ENCODE results near the gene DNAJC21. TPM values are rescaled to one million over a fixed set of nuclear protein-coding genes. Genes with fewer than 3 reads are reported as not detected.

DNAJC21 gene
- total and polyA plus RNA-seq, 10 of the 15 experiments (the other 5 are each of a cell fraction or from before 2014, with no cell fraction given): 9.2 to 53.5 (median 23.7) TPM

DNA sequence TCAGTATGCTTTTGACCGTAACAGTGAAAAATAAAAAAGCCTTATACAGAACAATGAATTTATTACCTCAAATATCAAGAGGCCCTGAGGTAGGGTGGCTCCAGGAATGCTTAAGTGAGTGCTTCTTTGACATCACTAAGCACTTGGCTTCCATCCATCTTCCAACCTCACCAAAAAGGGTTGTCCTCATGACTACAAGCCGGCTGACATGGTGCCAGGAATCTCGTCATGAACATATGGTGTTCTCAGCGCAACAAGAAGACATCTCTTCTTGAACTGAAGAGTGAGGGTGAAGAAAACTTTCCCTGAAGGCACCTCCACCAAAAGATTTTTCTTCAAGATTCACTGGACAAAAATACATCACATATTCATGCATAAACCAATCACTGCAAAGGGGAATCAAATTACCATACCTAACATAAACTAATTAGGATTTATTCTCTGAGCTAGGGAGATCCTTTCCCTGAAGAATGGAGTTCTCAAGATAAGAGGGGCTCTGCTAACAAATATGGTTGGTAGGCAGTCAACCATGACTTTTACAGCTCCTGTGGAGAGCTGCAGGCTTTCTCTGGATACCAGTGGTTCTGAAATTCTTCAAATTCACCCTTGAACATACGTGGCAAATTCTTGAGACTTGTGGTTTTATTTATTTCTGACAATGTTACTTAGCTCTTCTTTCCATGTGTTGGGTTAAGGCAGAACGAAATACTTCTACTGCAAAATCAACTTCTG lies 68.9 kb downstream of the DNAJC21 start:
- no peak overlapping the region for H3K27ac ChIP-seq (ENCODE audit: control insufficient read depth, insufficient read depth)
- no peak overlapping the region for H2AFZ ChIP-seq (ENCODE audit: control insufficient read depth, low read depth, low read length)
- RAD21 ChIA-PET (ENCODE audit: unreplicated experiment): interaction anchor here (6.6 kb wide), 1 partner anchor 40 kb away, joined by 123 read pairs; no protein-coding TSS in a partner anchor
- SMC1A ChIA-PET (ENCODE audit: uncharacterized antibody, unreplicated experiment): interaction anchor here (1.1 kb wide), 1 partner anchor 40 kb away, joined by 5 read pairs; no protein-coding TSS in a partner anchor
- FAIRE-seq (no peak), DNase-seq (ENCODE audit: low read depth, low spot score) (no peak), ATAC-seq (no peak)
- in situ Hi-C loops (cut with MboI): no loop called here
- no TSS peak for BruUV-seq (replicated peaks)
- 0 out of 2 replicates have a peak, but pooled peaks cover 5% of the 10 kb centered on the region for H3K4me1 ChIP-seq (ENCODE audit: control insufficient read depth, insufficient read depth, low read length)
- no peaks in the 10 kb centered on the region for H3K79me2 ChIP-seq (ENCODE audit: control insufficient read depth, insufficient read depth, low read length)
- H4K20me1 ChIP-seq (ENCODE audit: control insufficient read depth, insufficient read depth): no peaks in the 10 kb centered on the region
- intact Hi-C loops (cut with micrococcal nuclease; ENCODE audit: unreplicated experiment): no loop called here
- H3K9ac ChIP-seq (ENCODE audit: control insufficient read depth, insufficient read depth, low read length): no peak overlapping the region
- H3K4me2 ChIP-seq (ENCODE audit: control insufficient read depth, insufficient read depth): no peak overlapping the region
- H3K4me3 ChIP-seq: no peak overlapping the region
- H3K27me3 ChIP-seq (replicated peaks in 1 of 2; ENCODE audit: control insufficient read depth in 2 of 2, insufficient read depth in 2 of 2, low read length in 1 of 2): no peaks in the 10 kb centered on the region; a peak in 1 of 4 replicates
- 33% methylated on average over 6 of the region's 6 CpGs for WGBS (ENCODE audit: insufficient coverage, insufficient replicate concordance, low lambda C conversion rate, missing lambda C conversion rate)
- POLR2A ChIA-PET: no interaction called here
- H3K36me3 ChIP-seq (ENCODE audit: control insufficient read depth in 2 of 2, insufficient read depth in 2 of 2, low read length in 1 of 2): no peaks in the 10 kb centered on the region
- no peaks in the 10 kb centered on the region for H3K9me3 ChIP-seq (replicated peaks; ENCODE audit: control insufficient read depth, insufficient read depth, low read length)
- CTCF ChIA-PET: interaction anchor here (1.7 kb wide), 1 partner anchor 41 kb away, joined by 4 read pairs; no protein-coding TSS in a partner anchor
- TF ChIP-seq ZBED1 (IDR thresholded peaks at IDR 0.05; ENCODE audit: borderline replicate concordance): no peak
- TF ChIP-seq ZNF274 (IDR thresholded peaks at IDR 0.05; ENCODE audit: insufficient read depth, insufficient read length): no peak
- TF ChIP-seq MEF2A (IDR thresholded peaks at IDR 0.05; ENCODE audit: insufficient read depth, low read depth, low read length): no peak
- TF ChIP-seq ZNF592 (IDR thresholded peaks at IDR 0.05): no peak
- TF ChIP-seq ATF3 (IDR thresholded peaks at IDR 0.05; ENCODE audit: borderline replicate concordance, extremely low read depth, low read depth, low read length): no peak
- TF ChIP-seq PML (IDR thresholded peaks at IDR 0.05; ENCODE audit: low read length): no peak
- no peak for TF ChIP-seq NR2C1 (IDR thresholded peaks at IDR 0.05)
- TF ChIP-seq SKIL (IDR thresholded peaks at IDR 0.05; ENCODE audit: low read depth, poor library complexity, severe bottlenecking): no peak
- no peak for TF ChIP-seq YBX1 (IDR thresholded peaks at IDR 0.05)
- TF ChIP-seq CTCF (IDR thresholded peaks at IDR 0.05 in 2 of 3, conservative IDR thresholded peaks at IDR 0.05 in 1 of 3; ENCODE audit: control insufficient read depth in 2 of 3, extremely low read depth in 1 of 3, insufficient read depth in 1 of 3, low read depth in 3 of 3, low read length in 3 of 3): no peak
- TF ChIP-seq ZNF622 (IDR thresholded peaks at IDR 0.05): no peak
- no peak for TF ChIP-seq KAT2A (conservative IDR thresholded peaks at IDR 0.05; ENCODE audit: control insufficient read depth, low read depth, low read length)
- TF ChIP-seq MYC (IDR thresholded peaks at IDR 0.05; ENCODE audit: insufficient read depth, insufficient read length, insufficient replicate concordance, low read length, severe bottlenecking): no peak
- no peak for TF ChIP-seq IKZF2 (IDR thresholded peaks at IDR 0.05)
- TF ChIP-seq MTA3 (IDR thresholded peaks at IDR 0.05; ENCODE audit: borderline replicate concordance, low read length): no peak
